IPS-18a (cell line): ENCODE data around the gene RNF220.

ENCODE experiments used
- H3K27ac ChIP-seq: one replicate; pipeline ENCODE4 v1.5.1; 2013; ENCODE audit warnings: low read length
- H3K27me3 ChIP-seq: one replicate; pipeline ENCODE4 v1.6.1; 2013; ENCODE audit warnings: mild to moderate bottlenecking, low read length; ENCODE audit not compliant: control insufficient read depth, insufficient read depth
- H3K36me3 ChIP-seq: one replicate; pipeline ENCODE4 v1.6.1; 2013; ENCODE audit warnings: low read depth, low read length; ENCODE audit not compliant: control insufficient read depth
- H3K4me1 ChIP-seq: one replicate; pipeline ENCODE4 v1.6.1; 2013; ENCODE audit warnings: low read depth, low read length; ENCODE audit not compliant: control insufficient read depth
- H3K4me3 ChIP-seq: one replicate; pipeline ENCODE4 v1.5.1; 2013; ENCODE audit warnings: low read length
- H3K9ac ChIP-seq: one replicate; pipeline ENCODE4 v1.6.1; 2013; ENCODE audit warnings: mild to moderate bottlenecking, low read length, moderate library complexity
- H3K9me3 ChIP-seq: one replicate; pipeline ENCODE4 v1.6.1; 2013; ENCODE audit warnings: low read depth, low read length; ENCODE audit not compliant: control insufficient read depth

RNF220 gene

DNA sequence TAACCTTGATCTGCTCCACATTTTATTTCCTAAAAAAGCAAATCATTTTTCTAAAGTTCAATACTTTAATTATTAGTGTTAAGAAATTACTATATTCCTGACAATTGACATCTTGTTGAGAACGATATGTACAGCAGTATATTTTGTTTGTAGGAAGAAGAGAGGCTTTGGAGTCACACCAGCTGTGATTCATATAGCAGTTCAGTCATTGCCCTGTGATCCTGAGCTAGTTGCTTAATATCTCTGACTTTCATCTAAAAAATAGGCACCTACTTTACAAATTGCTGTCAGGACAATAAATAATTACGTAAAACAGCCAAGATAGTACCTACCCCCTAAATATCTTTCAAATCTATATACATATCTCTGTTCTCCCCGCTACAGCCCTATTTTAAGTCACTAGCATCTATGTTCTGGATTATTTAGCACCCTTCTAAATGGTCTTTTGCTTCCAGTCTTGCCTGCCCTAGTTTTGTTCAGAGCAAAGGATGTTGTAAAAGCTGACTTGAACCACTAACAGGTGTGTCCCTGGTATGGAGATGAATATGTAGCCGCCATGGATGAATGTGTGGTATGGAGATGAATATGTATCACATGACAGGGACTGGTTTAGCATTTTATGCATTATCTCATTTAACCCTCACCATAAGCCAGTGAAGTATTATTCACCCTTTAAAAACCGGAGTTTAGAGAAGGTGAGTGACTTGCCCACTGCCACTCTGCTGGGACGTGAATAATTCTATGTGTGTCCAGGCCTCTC lies 42.2 kb downstream of the RNF220 start:
- Histone ChIP-seq H3K27me3 (no peaks in the 10 kb centered on the region), H3K9ac (no peak overlapping the region), H3K9me3 (no peaks in the 10 kb centered on the region), H3K4me3 (no peak overlapping the region), H3K4me1 (no peaks in the 10 kb centered on the region), H3K27ac (no peak overlapping the region), H3K36me3 (no peaks in the 10 kb centered on the region)

GRCh38 chr1:44453798-44454349 lies 48.8 kb downstream of the RNF220 start:
- no peaks in the 10 kb centered on the region for H3K4me1 ChIP-seq
- no peak overlapping the region for H3K9ac ChIP-seq
- no peaks in the 10 kb centered on the region for H3K36me3 ChIP-seq
- H3K27ac ChIP-seq: no peak overlapping the region
- no peaks in the 10 kb centered on the region for H3K27me3 ChIP-seq
- no peaks in the 10 kb centered on the region for H3K9me3 ChIP-seq
- no peak overlapping the region for H3K4me3 ChIP-seq

DNA sequence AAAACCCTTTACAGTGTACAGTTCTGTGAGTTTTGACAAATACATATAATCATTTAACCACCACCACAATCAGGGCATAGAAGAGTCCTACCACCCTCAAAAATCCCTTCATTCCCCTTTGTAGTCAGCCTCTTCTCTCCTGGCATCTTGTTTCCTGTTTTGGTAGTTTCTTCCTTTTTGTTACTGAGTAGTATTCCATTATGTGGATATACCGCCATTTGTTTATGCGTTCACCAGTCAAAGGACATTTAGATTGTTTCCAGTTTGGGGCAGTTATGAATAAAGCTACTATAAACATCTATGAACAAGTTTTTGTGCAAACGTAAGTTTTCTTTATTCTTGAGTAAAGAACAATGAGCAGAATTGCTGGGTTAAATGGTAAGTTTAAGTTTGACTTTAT lies 49.6 kb downstream of the RNF220 start:
- Histone ChIP-seq H3K9me3 (no peaks in the 10 kb centered on the region), H3K4me3 (no peak overlapping the region), H3K36me3 (no peaks in the 10 kb centered on the region), H3K27me3 (no peaks in the 10 kb centered on the region), H3K9ac (no peak overlapping the region), H3K4me1 (no peaks in the 10 kb centered on the region), H3K27ac (no peak overlapping the region)

DNA sequence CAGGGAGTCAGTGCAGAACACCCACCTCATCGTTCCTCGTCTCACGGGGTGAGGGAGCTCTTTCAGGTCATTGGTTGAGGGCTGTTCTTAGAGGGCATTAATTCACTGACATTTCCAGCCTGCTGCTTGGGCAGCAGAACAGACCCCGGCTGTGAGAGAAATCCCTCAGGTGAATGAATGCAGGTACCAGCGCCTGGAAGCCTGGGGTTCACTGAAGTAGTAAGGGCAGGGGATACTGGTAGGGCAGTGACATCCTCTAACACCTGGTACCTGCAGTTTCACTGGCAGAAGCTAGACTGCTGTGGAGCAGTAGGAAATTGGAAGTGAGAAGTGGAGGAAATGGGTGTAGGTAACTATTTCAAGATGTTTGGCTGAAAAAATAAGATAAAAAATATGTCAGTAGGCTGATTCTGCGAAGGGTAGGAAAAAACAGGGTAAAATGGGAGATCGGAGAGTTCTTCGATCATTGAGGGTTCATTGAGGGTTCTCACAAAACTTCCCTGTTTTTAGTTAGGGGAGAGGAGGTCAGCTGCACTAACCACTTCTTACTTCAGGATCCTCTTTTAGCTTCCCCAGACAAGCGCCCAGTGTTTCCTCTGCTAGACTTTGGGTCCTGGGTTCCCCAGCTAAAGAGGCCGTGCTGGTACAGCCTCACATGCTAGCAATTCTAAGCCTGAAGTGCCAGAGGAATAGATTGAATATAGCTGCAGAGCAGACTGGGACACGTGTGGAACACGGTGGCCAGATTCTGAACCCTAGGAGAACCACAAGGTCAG lies 55.2 kb downstream of the RNF220 start:
- no peaks in the 10 kb centered on the region for H3K9me3 ChIP-seq
- no peaks in the 10 kb centered on the region for H3K27me3 ChIP-seq
- H3K9ac ChIP-seq: no peak overlapping the region
- no peak overlapping the region for H3K27ac ChIP-seq
- no peak overlapping the region for H3K4me3 ChIP-seq
- no peaks in the 10 kb centered on the region for H3K4me1 ChIP-seq
- no peaks in the 10 kb centered on the region for H3K36me3 ChIP-seq

GRCh38 chr1:44464361-44464760 lies 59.3 kb downstream of the RNF220 start:
- H3K4me1 ChIP-seq: no peaks in the 10 kb centered on the region
- H3K4me3 ChIP-seq: no peak overlapping the region
- H3K9me3 ChIP-seq: no peaks in the 10 kb centered on the region
- no peak overlapping the region for H3K9ac ChIP-seq
- no peak overlapping the region for H3K27ac ChIP-seq
- H3K27me3 ChIP-seq: no peaks in the 10 kb centered on the region
- no peaks in the 10 kb centered on the region for H3K36me3 ChIP-seq

DNA sequence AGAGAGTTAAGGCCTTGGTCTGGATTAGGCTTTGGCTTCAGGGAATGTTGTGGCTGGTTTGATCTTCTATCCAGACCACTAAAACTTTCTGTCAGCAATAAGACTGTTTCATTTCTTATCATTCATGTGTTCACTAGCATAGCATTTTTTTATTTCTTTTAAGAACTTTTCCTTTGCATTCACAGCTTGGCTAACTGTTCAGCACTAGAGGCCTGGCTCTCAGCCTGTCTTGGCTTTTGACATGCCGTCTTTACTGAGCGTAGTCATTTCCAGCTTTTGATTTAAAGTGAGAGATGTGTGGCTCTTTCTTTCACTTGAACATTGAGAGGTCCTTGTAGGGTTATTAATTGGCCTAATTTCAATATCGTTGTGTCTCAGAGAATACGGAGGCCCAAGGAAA lies 62.5 kb downstream of the RNF220 start:
- Histone ChIP-seq H3K9me3 (no peaks in the 10 kb centered on the region), H3K4me3 (no peak overlapping the region), H3K36me3 (no peaks in the 10 kb centered on the region), H3K27me3 (no peaks in the 10 kb centered on the region), H3K9ac (no peak overlapping the region), H3K4me1 (peaks cover 3% of the 10 kb centered on the region), H3K27ac (no peak overlapping the region)

- no peaks in the 10 kb centered on the region for H3K27me3 ChIP-seq
- H3K9ac ChIP-seq: no peak overlapping the region
- H3K9me3 ChIP-seq: no peaks in the 10 kb centered on the region
- H3K4me1 ChIP-seq: peaks cover 13% of the 10 kb centered on the region
- H3K4me3 ChIP-seq: no peak overlapping the region
- no peak overlapping the region for H3K27ac ChIP-seq
- H3K36me3 ChIP-seq: no peaks in the 10 kb centered on the region
Measured at GRCh38 chr1:44471911-44472453, 66.9 kb downstream of the RNF220 start.

- H3K4me3 ChIP-seq: no peak overlapping the region
- no peak overlapping the region for H3K9ac ChIP-seq
- no peak overlapping the region for H3K27ac ChIP-seq
- no peaks in the 10 kb centered on the region for H3K9me3 ChIP-seq
- H3K36me3 ChIP-seq: no peaks in the 10 kb centered on the region
- no peaks in the 10 kb centered on the region for H3K27me3 ChIP-seq
- peaks cover 16% of the 10 kb centered on the region for H3K4me1 ChIP-seq
Measured at GRCh38 chr1:44472620-44473525, 67.8 kb downstream of the RNF220 start.

DNA sequence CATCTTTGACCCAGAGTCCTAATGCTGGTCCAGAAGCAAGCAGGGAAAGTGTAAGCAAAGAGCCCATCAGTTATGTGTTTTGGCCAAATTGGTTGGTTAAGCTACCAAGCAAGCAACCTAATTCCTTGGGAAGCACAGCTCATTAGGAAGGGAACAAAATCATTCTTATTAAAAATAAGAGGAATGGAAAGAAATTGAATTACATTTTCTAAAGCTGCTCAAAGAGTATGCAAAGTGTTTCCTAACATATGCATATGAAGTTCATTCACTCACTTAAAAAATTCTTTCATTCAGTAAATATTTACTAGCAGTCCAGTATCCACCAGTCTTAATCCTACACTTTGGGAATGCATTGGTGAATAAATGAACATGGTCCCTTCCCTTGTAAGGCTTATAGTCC lies 71.8 kb downstream of the RNF220 start:
- H3K9me3 ChIP-seq: no peaks in the 10 kb centered on the region
- H3K4me1 ChIP-seq: peaks cover 16% of the 10 kb centered on the region
- H3K27ac ChIP-seq: no peak overlapping the region
- no peaks in the 10 kb centered on the region for H3K27me3 ChIP-seq
- no peak overlapping the region for H3K9ac ChIP-seq
- H3K4me3 ChIP-seq: no peak overlapping the region
- no peaks in the 10 kb centered on the region for H3K36me3 ChIP-seq

DNA sequence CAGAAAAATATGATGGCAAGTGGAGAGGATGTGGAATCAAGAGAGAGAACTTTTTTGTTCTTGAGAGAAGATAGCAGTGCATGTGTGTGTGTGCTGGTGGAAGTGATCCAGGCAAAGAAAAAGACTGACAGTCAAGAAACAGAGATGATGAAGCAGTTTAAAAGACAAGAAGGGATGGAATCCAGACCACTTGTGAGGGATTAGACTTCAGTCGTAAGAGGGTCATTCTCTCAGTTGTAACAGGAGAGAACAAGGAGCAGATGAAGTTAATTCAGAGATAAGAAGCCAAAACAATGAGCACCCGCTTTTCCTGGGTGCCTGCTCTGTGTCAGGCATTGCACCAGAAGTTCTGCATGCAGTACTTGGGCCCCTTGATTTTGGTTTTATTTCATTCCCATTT lies 76.6 kb downstream of the RNF220 start:
- Histone ChIP-seq H3K27me3 (no peaks in the 10 kb centered on the region), H3K36me3 (no peaks in the 10 kb centered on the region), H3K4me3 (no peak overlapping the region), H3K4me1 (peaks cover 29% of the 10 kb centered on the region), H3K9ac (no peak overlapping the region), H3K9me3 (no peaks in the 10 kb centered on the region), H3K27ac (no peak overlapping the region)
